Head of caudate nucleus (tissue), 42 donors: ENCODE results near the gene ARSI.

Source experiments
- DNase-seq, 42 donors: peaks; one replicate each; pipeline versions ENCODE4 v3.0.0 to v3.0.0-alpha.2; 2020 to 2021; ENCODE audit warnings: mixed read lengths in 7 of 42
- intact Hi-C: fragments of 100-400 bp; cut with DNase I; formaldehyde crosslinking; loops from one replicate; pipeline ENCODE4 v1.15.0; 2022

Gene ARSI

DNA sequence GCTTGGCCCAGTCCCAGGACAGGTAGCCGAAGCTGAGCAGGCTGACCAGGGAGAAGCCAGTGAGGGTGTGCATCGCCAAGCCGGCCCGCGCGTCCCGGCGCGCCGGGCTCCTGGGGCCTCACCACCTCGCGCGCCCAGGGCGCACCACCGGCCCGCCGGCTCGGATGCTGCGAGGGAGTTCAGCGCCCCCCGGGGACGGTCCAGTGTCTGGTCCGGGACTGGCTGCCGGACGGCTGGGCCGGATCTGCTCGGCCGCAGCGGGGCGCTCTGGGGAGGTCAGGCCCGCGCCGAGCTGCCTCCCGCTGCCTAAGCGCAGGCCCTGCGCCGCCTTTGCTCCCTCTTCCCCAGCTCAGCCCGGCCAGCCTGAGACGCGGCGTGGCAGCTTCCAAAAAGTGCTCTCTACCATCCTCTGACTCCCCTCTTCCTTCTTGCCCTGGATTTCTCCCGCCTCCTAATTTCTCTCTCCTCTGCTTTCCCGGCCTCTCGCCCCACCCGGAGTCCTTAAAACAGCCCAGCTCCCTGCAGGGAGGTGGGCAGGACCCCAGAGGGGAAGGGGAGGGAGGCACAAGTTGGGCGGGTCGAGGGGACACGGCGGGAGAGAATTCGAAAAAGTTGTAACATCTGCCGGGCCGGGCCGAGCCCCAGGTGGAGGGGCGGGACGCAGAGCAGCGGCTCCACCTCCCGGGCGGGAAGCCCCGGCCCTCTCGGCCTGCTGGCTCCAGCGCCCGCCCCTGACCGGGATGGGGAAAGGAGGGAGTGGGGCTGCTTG lies at the start of gene ARSI:
TSS of gene ARSI (minus strand) at position 605 of the 769 bp plus-strand sequence. CDS start at position 73, 532 bp downstream.
- DNase-seq: peak in 1 of 42 donors; percentile 10

GRCh38 chr5:150350524-150351344 lies 48.0 kb upstream of the ARSI start:
- DNase-seq: peak; percentile 67 to 94 (median 85)
- intact Hi-C loops: loop anchor here (2.0 to 10.0 kb wide), 3 partner anchors 78 to 348 kb away; partner anchors contain the start of genes HMGXB3, RPS14 and TIGD6

More for the DNA sequence above, at the start of gene ARSI:
- intact Hi-C loops: no loop called here

- intact Hi-C loops: loop anchor here (2.0 to 10.0 kb wide), 3 partner anchors 77 to 347 kb away; partner anchors contain the start of genes HMGXB3, RPS14 and TIGD6
Observed at GRCh38 chr5:150349681-150350275, 47.1 kb upstream of the ARSI start.

DNA sequence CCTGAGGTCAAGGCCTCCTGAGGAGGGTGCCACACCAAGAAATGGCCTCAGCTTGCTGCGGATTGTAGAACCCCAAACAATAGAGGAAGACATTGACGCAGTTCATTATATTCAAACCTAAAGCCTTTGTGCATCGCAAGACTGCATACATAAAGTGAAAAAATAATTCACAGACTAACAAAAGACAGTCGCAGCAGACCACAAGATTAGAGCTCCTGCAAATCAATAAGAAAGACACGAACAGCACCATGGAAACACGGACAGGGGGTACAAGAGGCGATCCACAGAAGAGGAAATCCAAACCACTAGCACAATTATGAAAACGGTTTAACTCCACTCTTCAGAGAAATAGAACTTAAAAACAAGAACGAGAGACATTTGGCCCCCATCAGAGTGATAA lies 44.7 kb upstream of the ARSI start:
- no peak for DNase-seq
- intact Hi-C loops: no loop called here

More at GRCh38 chr5:150349681-150350275, 47.1 kb upstream of the ARSI start:
- peak in 12 of 42 donors; percentile 18 to 48 (median 30) for DNase-seq

- no peak for DNase-seq
- intact Hi-C loops: no loop called here
Observed at GRCh38 chr5:150347003-150347402, 44.3 kb upstream of the ARSI start.

GRCh38 chr5:150346592-150346991 lies 43.9 kb upstream of the ARSI start:
- intact Hi-C loops: no loop called here
- no peak for DNase-seq

DNA sequence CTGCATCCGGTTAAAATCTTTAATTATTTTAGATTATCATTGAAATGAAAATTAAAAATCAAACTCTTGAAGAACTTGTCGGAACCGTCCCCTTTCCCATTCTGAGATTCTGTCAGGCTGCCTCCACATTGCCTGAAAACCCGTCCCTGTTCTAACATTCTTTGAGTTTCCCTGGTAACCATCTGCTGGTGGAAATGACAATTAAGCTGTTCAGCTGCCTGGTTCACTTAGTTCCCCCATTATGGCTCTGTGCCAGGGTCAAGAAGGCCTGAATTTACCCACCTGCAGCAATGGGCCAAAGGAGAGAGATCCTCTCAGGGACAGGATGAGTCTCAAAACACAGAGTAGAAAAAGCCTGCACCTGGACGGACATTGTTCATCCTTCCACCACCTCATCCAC lies 43.0 kb upstream of the ARSI start:
- DNase-seq: peak in 20 of 42 donors; percentile 20 to 76 (median 40)
- intact Hi-C loops: no loop called here

- DNase-seq: no peak
- intact Hi-C loops: no loop called here
Observed at GRCh38 chr5:150343994-150344631, 41.4 kb upstream of the ARSI start.

DNA sequence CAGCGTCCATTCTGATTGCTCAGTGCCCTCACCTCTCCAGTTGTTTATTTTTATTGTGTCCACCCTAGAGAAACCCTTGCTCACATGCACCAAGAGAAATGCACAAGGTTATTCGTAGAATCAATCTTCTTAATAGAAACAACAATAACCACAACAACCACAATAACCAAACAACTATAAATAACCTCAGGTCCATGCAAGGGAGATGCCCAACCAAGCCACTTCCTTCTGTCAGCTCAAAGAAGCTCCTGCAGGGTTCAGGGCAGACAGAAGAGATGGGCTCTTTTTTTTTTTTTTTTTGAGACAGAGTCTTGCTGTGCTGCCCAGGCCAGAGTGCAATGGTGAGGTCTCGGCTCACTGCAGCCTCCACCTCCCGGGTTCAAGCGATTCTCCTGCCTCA lies 39.9 kb upstream of the ARSI start:
- intact Hi-C loops: no loop called here
- DNase-seq: no peak

DNA sequence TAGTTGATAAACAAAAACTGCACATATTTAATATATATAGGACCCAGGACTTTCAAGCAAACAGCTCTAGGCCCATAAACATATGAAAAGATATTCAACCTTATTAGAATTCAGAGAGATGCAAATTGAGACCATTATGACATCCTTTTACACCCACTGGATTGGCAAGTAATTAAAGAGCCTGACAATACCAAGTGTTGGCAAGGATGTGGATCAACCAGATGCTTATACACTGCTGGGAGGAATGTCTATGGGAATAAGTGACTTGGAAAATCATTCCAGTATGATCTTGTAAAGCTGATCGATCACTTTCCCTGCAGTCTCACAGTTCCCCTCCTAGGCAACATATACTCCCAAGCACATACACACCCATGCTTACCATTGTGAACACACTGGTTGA lies 39.3 kb upstream of the ARSI start:
- DNase-seq: no peak
- intact Hi-C loops: no loop called here

DNA sequence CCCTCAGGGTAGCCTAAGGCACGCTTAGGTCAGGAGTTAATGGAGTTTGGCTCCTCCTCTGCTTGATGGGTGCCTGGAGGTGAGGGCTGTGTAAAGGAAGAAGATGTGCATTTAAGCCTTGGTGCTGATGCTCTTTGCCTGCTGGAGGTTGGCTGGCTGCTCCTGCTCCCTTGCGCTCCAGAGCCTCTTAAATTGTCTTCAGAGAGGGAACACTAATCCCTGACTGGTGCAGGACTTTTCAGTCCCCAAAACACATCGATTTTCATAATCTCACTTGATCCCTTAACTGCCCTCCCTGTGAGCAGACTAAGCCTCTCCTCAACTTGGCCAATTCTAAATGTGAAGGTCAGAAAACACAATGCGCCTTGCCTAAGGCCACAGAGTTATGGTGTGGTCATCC lies 38.6 kb upstream of the ARSI start:
- no peak for DNase-seq

GRCh38 chr5:150340614-150341255 lies 38.0 kb upstream of the ARSI start:
- DNase-seq: peak in 4 of 42 donors; percentile 13 to 28 (median 22)
- intact Hi-C loops: no loop called here

More for the DNA sequence above, 38.6 kb upstream of the ARSI start:
- intact Hi-C loops: no loop called here

DNA sequence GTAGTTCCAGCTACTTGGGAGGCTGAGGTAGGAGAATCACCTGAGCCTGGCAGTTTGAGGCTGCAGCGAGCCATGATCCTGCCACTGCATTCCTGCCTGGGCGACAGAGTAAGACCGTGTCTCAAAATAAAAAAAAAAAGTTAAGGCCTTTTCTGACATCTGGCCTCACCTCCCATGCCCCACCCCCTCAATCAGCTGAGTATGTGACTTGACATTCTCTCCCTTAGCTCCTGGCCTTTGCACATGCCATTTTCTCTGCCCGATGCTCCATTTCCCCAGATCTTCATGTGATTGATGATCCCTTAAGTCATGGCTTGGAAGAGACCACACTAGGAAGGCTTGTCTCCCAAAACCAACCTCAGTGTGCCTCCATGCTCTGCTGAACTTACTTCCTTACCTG lies 37.1 kb upstream of the ARSI start:
- intact Hi-C loops: no loop called here
- no peak for DNase-seq

GRCh38 chr5:150339165-150339564 lies 36.5 kb upstream of the ARSI start:
- intact Hi-C loops: no loop called here
- DNase-seq: peak in 37 of 42 donors; percentile 24 to 78 (median 53)

GRCh38 chr5:150338546-150338945 lies 35.8 kb upstream of the ARSI start:
- intact Hi-C loops: no loop called here
- DNase-seq: peak in 21 of 42 donors; percentile 11 to 77 (median 45)

- intact Hi-C loops: no loop called here
- DNase-seq: no peak
Observed at GRCh38 chr5:150335778-150336177, 33.1 kb upstream of the ARSI start.

- intact Hi-C loops: no loop called here
Observed at GRCh38 chr5:150333400-150333799, 30.7 kb upstream of the ARSI start.

More at GRCh38 chr5:150333400-150333799, 30.7 kb upstream of the ARSI start:
- DNase-seq: peak in 28 of 42 donors; percentile 24 to 81 (median 50)
